ENCODE measurements around the gene PCDHB1. TPM values are rescaled to one million over a fixed set of nuclear protein-coding genes. Genes with fewer than 3 reads are reported as not detected.

PCDHB1 gene
- total RNA-seq, 2 experiments from 2014 or later: not detected

DNA sequence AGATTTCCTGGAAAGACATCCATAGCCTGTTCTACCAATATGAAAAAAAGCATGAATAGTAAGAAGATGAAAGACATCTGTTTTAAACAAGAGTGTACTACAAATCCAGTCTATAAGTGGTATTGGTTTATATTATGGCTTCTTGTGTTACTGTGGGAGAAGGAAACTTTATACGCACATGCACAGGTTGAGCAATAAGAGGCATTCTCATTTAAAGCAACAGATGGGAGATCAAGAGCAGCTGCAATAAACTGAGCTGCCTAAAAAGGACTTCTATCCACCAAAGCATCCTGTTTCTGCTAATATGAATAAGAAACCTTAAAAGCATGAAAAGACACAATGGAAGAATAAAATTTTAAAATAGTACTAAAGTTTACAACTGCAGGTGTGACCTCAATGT is 8.6 kb upstream of the PCDHB1 start:
- ChIA-PET CTCF (ENCODE audit: unreplicated experiment) (no interaction called here), POLR2A (no interaction called here)
- H3K4me2 ChIP-seq (ENCODE audit: low read length): no peak overlapping the region
- no peak overlapping the region for H2AFZ ChIP-seq (ENCODE audit: low read length)
- intact Hi-C loops (cut with micrococcal nuclease; ENCODE audit: unreplicated experiment): no loop called here
- H4K20me1 ChIP-seq (ENCODE audit: insufficient read depth, low read length): no peaks in the 10 kb centered on the region
- no peaks in the 10 kb centered on the region for H3K79me2 ChIP-seq (ENCODE audit: insufficient read depth, low read depth, low read length)
- no peak overlapping the region for H3K4me3 ChIP-seq (ENCODE audit: low read depth, low read length, poor library complexity, severe bottlenecking)
- H3K36me3 ChIP-seq (ENCODE audit: insufficient read depth, low read length): no peaks in the 10 kb centered on the region
- H3K9me3 ChIP-seq (ENCODE audit: low read length): no peaks in the 10 kb centered on the region
- H3K27ac ChIP-seq (ENCODE audit: low read depth, low read length, poor library complexity, severe bottlenecking): no peak overlapping the region
- BruUV-seq (replicated peaks): no TSS peak
- no peaks in the 10 kb centered on the region for H3K9me2 ChIP-seq (ENCODE audit: insufficient read depth, low read length)
- H3K4me1 ChIP-seq (ENCODE audit: insufficient read depth, low read length, poor library complexity, severe bottlenecking): no peaks in the 10 kb centered on the region
- TF ChIP-seq EZH2phosphoT487 (IDR thresholded peaks at IDR 0.05; ENCODE audit: borderline replicate concordance, low read depth, low read length): no peak
- no peak for DNase-seq (ENCODE audit: low spot score)

GRCh38 chr5:141051521-141051866 is 320 bp downstream of the PCDHB1 start:
- H4K20me1 ChIP-seq (ENCODE audit: insufficient read depth, low read length): no peaks in the 10 kb centered on the region
- TF ChIP-seq EZH2phosphoT487 (IDR thresholded peaks at IDR 0.05; ENCODE audit: borderline replicate concordance, low read depth, low read length) (no peak), CTCF (conservative IDR thresholded peaks at IDR 0.05; ENCODE audit: low read length) (no peak)
- H3K9me2 ChIP-seq (ENCODE audit: insufficient read depth, low read length): no peaks in the 10 kb centered on the region
- no TSS peak for BruUV-seq (replicated peaks)
- DNase-seq (ENCODE audit: low spot score): no peak
- ChIA-PET POLR2A (no interaction called here), CTCF (ENCODE audit: unreplicated experiment) (no interaction called here)
- intact Hi-C loops (cut with micrococcal nuclease; ENCODE audit: unreplicated experiment): no loop called here
- H3K4me3 ChIP-seq (ENCODE audit: low read depth, low read length, poor library complexity, severe bottlenecking): no peak overlapping the region
- H3K9me3 ChIP-seq (ENCODE audit: low read length): no peaks in the 10 kb centered on the region
- H2AFZ ChIP-seq (ENCODE audit: low read length): no peak overlapping the region
- no peaks in the 10 kb centered on the region for H3K4me1 ChIP-seq (ENCODE audit: insufficient read depth, low read length, poor library complexity, severe bottlenecking)
- no peaks in the 10 kb centered on the region for H3K79me2 ChIP-seq (ENCODE audit: insufficient read depth, low read depth, low read length)
- no peak overlapping the region for H3K4me2 ChIP-seq (ENCODE audit: low read length)
- no peaks in the 10 kb centered on the region for H3K36me3 ChIP-seq (ENCODE audit: insufficient read depth, low read length)
- H3K27ac ChIP-seq (ENCODE audit: low read depth, low read length, poor library complexity, severe bottlenecking): no peak overlapping the region

DNA sequence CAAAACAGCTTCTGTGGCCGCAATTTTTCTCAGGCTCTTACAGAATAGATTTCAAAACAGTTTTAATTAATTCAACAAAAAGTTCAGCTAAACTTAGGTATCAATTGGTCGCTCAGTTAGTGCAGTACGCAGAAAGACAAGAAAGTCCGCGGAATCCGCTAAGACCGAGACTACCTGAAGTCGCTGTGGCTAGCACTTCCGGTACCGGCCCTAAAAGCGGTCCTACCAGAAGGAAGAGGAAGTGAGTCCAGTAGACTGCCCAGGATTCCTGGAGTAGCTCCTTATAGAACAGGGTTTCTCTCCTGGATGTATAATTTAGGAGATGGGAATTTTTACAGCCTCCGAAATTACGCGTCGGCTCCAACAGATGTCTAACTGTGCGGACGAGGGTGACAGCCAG is 26.7 kb downstream of the PCDHB1 start:
- TF ChIP-seq CTCF (conservative IDR thresholded peaks at IDR 0.05; ENCODE audit: low read length): no peak
- TF ChIP-seq EZH2phosphoT487 (IDR thresholded peaks at IDR 0.05; ENCODE audit: borderline replicate concordance, low read depth, low read length): no peak
- CTCF ChIA-PET (ENCODE audit: unreplicated experiment): no interaction called here
- Histone ChIP-seq H3K36me3 (ENCODE audit: insufficient read depth, low read length) (no peaks in the 10 kb centered on the region), H3K4me3 (ENCODE audit: low read depth, low read length, poor library complexity, severe bottlenecking) (no peak overlapping the region), H3K79me2 (ENCODE audit: insufficient read depth, low read depth, low read length) (no peaks in the 10 kb centered on the region), H3K9me3 (ENCODE audit: low read length) (no peaks in the 10 kb centered on the region), H3K4me1 (ENCODE audit: insufficient read depth, low read length, poor library complexity, severe bottlenecking) (no peaks in the 10 kb centered on the region), H3K9me2 (ENCODE audit: insufficient read depth, low read length) (no peaks in the 10 kb centered on the region), H3K4me2 (ENCODE audit: low read length) (no peak overlapping the region), H3K27ac (ENCODE audit: low read depth, low read length, poor library complexity, severe bottlenecking) (no peak overlapping the region), H2AFZ (ENCODE audit: low read length) (no peak overlapping the region), H4K20me1 (ENCODE audit: insufficient read depth, low read length) (no peaks in the 10 kb centered on the region)
- intact Hi-C loops (cut with micrococcal nuclease; ENCODE audit: unreplicated experiment): no loop called here
- no TSS peak for BruUV-seq (replicated peaks)
- no peak for DNase-seq (ENCODE audit: low spot score)
- POLR2A ChIA-PET: no interaction called here

All from OCI-LY7 (cell line).